Ovary (tissue), 9 donors: ENCODE data around the gene GYG1. TPM values are rescaled to one million over a fixed set of nuclear protein-coding genes. Genes with fewer than 3 reads are reported as not detected.
A peak's percentile ranks its signal among the peaks of the same experiment; 100 is the strongest.

Source experiments
- DNase-seq, 5 donors: peaks; one replicate each; pipeline ENCODE4 v3.0.0-alpha.2; 2019 to 2020
- H3K27ac ChIP-seq, 2 donors: fragments of 200-600 bp; one replicate each; pipeline versions ENCODE4 v1.5.1 to v1.8.0; 2019 to 2022
- H3K27me3 ChIP-seq: fragments of 200-600 bp; one replicate; pipeline ENCODE4 v1.8.0; 2022
- H3K36me3 ChIP-seq: fragments of 200-600 bp; sonication (generic); one replicate; pipeline ENCODE4 v1.5.1; 2019
- H3K4me1 ChIP-seq: one replicate; pipeline ENCODE4 v1.8.1; 2013; ENCODE audit warnings: mild to moderate bottlenecking, moderate library complexity; ENCODE audit not compliant: insufficient read depth
- H3K4me3 ChIP-seq: fragments of 200-600 bp; sonication (generic); one replicate; pipeline ENCODE4 v1.5.1; 2017
- H3K9me3 ChIP-seq, 2 donors: fragments of 200-600 bp in 1 of 2; sonication (generic) in 1 of 2; one replicate each; pipeline versions ENCODE4 v1.5.1 to v1.8.1; 2013 to 2019; ENCODE audit warnings: mild to moderate bottlenecking in 1 of 2, moderate library complexity in 1 of 2
- EP300 ChIP-seq: sonication (generic); formaldehyde crosslinking; IDR thresholded peaks from one replicate; pipeline ENCODE4 v1.6.1; 2017; ENCODE audit warnings: antibody characterized with exemption
- POLR2A ChIP-seq: fragments of 450-650 bp; IDR thresholded peaks from one replicate; pipeline ENCODE4 v1.6.1; 2017; ENCODE audit warnings: antibody characterized with exemption, mild to moderate bottlenecking, moderate library complexity
- WGBS, 3 donors: extraction: QIAGEN DNeasy Blood & Tissue Kit in 1 of 3; methylation state at CpG; one replicate each; pipeline versions ENCODE4 v1.1.5 to v1.1.7; 2013 to 2017; 5-methylcytosine and 5-hydroxymethylcytosine counted together
- intact Hi-C, 4 donors: fragments of 100-400 bp; cut with DNase I; formaldehyde crosslinking; loops; one replicate each; pipeline versions ENCODE4 v1.11.0 to v1.15.1; 2022 to 2023
- polyA plus RNA-seq, 2 donors: library from polyadenylated mRNA; stranded (reverse); fragments of 200-250 nt in 1 of 2; fragments of 350-450 nt in 1 of 2; fragmentation: Illumina TruSeq in 1 of 2; extraction: RNeasy Lipid Tissue Mini Kit (QIAGEN cat#74804) in 1 of 2; gene quantifications; one replicate each; pipeline ENCODE4 v1.2.3, GENCODE V29; 2013 to 2014
- total RNA-seq, 7 donors: library from RNA; depleted of rRNA in 2 of 7; stranded (reverse); fragments of >200 nt in 2 of 7; fragmentation: NEBNext Ultra II Directional in 3 of 7; extraction: Animal tissue kit (Norgen Biotek cat#: 25700) in 3 of 7; gene quantifications; one replicate each; pipeline versions ENCODE4 v1.1.0 to v1.2.4, GENCODE V29; 2016 to 2023
- TF ChIP-seq, protein P1 (sequence below), 3 donors: fragments of 450-650 bp in 2 of 3; fragments of 200-600 bp in 1 of 3; IDR thresholded peaks; one replicate each; pipeline versions ENCODE4 v1.5.1 to v1.8.0; 2016 to 2022; ENCODE audit warnings: antibody characterized with exemption in 3 of 3, mild to moderate bottlenecking in 1 of 3
- donor health status: DM: no; HTN: no; CAD: no; lungs with moderate emphysema.
- donor health status: DM: no; HTN: no; CAD: no.
- donor health status: Bipolar disorder and iron deficiency.
- donor health status: DM: yes; HTN: yes; CAD: no.
- donor health status: DM: no; HTN: no; CAD: no.
- donor health status: DM: yes; HTN: yes; CAD: no.

The GYG1 gene
- total and polyA plus RNA-seq, 9 donors, result 23.8 to 86.1 (median 58.4) TPM

- WGBS, 3 donors, result 69 to 72% (median 70%) methylated on average over 4 of the region's 4 CpGs
- Histone ChIP-seq H3K4me3 (no peak overlapping the region), H3K27me3 (no peaks in the 10 kb centered on the region), H3K36me3 (no peaks in the 10 kb centered on the region), H3K9me3 (no peaks in the 10 kb centered on the region), H3K4me1 (peaks cover 12% of the 10 kb centered on the region), H3K27ac (peak overlapping the region in 1 of 2 donors; percentile 95)
- DNase-seq, result no peak
- no peak for TF ChIP-seq POLR2A
- TF ChIP-seq EP300, result no peak
- TF ChIP-seq, protein P1, sequence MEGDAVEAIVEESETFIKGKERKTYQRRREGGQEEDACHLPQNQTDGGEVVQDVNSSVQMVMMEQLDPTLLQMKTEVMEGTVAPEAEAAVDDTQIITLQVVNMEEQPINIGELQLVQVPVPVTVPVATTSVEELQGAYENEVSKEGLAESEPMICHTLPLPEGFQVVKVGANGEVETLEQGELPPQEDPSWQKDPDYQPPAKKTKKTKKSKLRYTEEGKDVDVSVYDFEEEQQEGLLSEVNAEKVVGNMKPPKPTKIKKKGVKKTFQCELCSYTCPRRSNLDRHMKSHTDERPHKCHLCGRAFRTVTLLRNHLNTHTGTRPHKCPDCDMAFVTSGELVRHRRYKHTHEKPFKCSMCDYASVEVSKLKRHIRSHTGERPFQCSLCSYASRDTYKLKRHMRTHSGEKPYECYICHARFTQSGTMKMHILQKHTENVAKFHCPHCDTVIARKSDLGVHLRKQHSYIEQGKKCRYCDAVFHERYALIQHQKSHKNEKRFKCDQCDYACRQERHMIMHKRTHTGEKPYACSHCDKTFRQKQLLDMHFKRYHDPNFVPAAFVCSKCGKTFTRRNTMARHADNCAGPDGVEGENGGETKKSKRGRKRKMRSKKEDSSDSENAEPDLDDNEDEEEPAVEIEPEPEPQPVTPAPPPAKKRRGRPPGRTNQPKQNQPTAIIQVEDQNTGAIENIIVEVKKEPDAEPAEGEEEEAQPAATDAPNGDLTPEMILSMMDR (IDR thresholded peaks at IDR 0.05), result no peak
- intact Hi-C loops, result loop anchor here in 3 of 4 donors (5.0 to 10.0 kb wide), 5 partner anchors 162 to 320 kb away; partner anchors contain the start of gene HPS3 (in 2 of the 3)
Observed at GRCh38 chr3:148954981-148955380, 36.4 kb upstream of the GYG1 start.

DNA sequence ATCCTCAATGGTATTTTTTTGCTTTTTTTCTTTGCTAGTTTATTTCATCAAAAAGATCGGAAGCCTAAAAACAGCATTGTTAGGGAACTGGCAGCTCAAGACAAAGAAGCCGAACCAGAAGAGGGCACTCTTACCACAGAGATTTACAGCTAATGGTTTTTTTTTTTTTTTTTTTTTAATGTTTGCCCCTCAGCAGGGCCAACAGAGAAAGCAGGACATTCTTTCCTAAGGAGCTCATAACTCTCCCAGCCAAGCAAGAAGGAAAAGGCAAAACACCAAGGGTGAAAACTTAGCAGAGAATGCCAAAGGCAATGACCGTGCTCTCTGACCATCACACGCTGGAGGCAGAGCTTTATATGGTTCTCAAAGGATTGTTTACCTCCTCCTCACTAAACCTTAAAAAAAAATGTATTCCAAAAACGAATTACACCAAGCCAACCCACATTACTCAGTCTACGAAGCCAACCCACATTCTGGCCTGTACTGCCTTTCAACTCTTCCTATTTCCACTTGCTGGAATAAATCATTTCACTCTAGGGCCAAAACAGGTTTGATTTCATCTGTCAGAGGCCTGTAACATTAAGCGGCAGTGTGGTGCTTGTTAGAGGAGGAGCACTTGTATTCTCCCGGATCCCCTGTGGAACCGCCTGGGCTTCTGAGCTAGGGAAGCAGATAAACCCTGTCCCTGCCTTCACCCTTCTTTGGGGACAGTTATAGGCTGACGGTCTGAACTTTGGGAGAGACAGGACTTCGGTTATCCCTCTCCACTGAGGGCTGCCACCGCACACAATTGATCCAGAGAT lies 35.6 kb upstream of the GYG1 start:
- no peaks in the 10 kb centered on the region for H3K9me3 ChIP-seq
- DNase-seq, result peak; percentile 53 to 79 (median 62)
- no peak for TF ChIP-seq EP300
- TF ChIP-seq, protein P1 (IDR thresholded peaks at IDR 0.05), result peak; percentile 28 to 62 (median 34)
- no peak overlapping the region for H3K4me3 ChIP-seq
- intact Hi-C loops, result loop anchor here in 3 of 4 donors (2.0 to 10.0 kb wide), 6 partner anchors 35 to 319 kb away; partner anchors contain the start of genes HPS3 (in 2 of the 3) and GYG1 (in 1 of the 3)
- no peaks in the 10 kb centered on the region for H3K27me3 ChIP-seq
- no peaks in the 10 kb centered on the region for H3K36me3 ChIP-seq
- peak overlapping the region; percentile 87 to 95 for H3K27ac ChIP-seq
- WGBS, 3 donors, result 23 to 30% (median 26%) methylated on average over 12 of the region's 12 CpGs
- peaks cover 12% of the 10 kb centered on the region for H3K4me1 ChIP-seq

DNA sequence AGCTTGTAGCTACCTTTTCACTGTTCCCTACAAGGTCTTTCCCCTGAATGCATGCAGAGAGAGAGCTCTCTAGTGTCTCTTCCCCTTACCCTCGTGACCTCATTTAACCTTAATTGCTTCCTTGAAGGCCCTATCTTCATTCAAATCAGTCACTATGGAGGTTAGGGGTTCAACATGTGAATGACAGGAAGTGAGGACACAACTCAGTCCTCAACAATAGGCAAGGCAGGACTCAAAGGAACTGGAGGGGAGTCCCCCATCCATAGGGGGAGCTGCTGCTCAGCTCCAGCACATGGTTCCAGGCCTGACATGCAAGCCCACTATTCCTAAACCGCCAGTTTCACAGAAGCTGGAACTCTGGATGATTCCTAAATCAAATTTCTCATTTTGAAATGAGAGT lies 33.8 kb upstream of the GYG1 start:
- TF ChIP-seq, protein P1 (IDR thresholded peaks at IDR 0.05), result no peak
- TF ChIP-seq POLR2A, result no peak
- TF ChIP-seq EP300, result no peak
- no peak for DNase-seq
- Histone ChIP-seq H3K27ac (peak overlapping the region in 1 of 2 donors; percentile 95), H3K36me3 (no peaks in the 10 kb centered on the region), H3K4me1 (peaks cover 12% of the 10 kb centered on the region), H3K4me3 (no peak overlapping the region), H3K9me3 (no peaks in the 10 kb centered on the region), H3K27me3 (no peaks in the 10 kb centered on the region)
- WGBS, 3 donors, result 59 to 94% (median 86%) methylated on average over 2 of the region's 2 CpGs
- intact Hi-C loops, result loop anchor here in 3 of 4 donors (2.0 to 10.0 kb wide), 6 partner anchors 33 to 317 kb away; partner anchors contain the start of genes HPS3 (in 2 of the 3) and GYG1 (in 1 of the 3)

DNA sequence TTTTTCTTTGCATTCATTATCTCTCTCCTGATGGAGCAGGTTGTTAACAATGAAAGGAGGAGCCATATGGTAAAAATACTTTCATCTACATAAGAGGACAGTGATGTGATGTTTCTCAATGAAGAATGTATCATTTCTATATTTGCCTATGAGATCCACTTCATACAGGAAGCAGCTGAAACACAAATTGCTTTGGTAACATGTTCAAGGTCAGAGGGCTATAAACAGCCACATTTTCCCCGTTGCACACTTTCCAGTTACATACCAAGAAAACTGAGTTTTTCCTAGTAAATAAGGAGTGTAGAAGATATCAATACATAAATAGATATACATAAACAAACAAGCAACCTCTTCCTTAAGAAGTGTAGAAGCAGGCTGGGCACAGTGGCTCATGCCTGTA lies 32.6 kb upstream of the GYG1 start:
- 1 to 19% (median 10%) methylated on average over 1 of the region's 1 CpG for WGBS, 3 donors
- TF ChIP-seq POLR2A (no peak), EP300 (no peak)
- TF ChIP-seq, protein P1 (IDR thresholded peaks at IDR 0.05), result no peak

More for the DNA sequence above, 32.6 kb upstream of the GYG1 start:
- H3K36me3 ChIP-seq, result no peaks in the 10 kb centered on the region
- no peaks in the 10 kb centered on the region for H3K9me3 ChIP-seq
- no peak overlapping the region for H3K4me3 ChIP-seq
- peak overlapping the region in 1 of 2 donors; percentile 95 for H3K27ac ChIP-seq
- no peaks in the 10 kb centered on the region for H3K27me3 ChIP-seq
- DNase-seq, result no peak
- intact Hi-C loops, result loop anchor here in 3 of 4 donors (5.0 to 10.0 kb wide), 4 partner anchors 166 to 316 kb away; partner anchors contain the start of gene HPS3 (in 2 of the 3)
- H3K4me1 ChIP-seq, result peaks cover 12% of the 10 kb centered on the region
